Hepatocyte (in vitro differentiated cells): ENCODE measurements around the gene EIF3L. TPM values are rescaled to one million over a fixed set of nuclear protein-coding genes. Genes with fewer than 3 reads are reported as not detected.

Source experiments
- DNase-seq: peaks from one replicate; pipeline ENCODE4 v3.0.0-alpha.2; 2016; ENCODE audit warnings: low spot score
- H2AFZ ChIP-seq: fragments of 200-600 bp; sonication (generic); 2 replicates; pipeline ENCODE4 v1.6.0; 2016; ENCODE audit warnings: antibody characterized with exemption, mild to moderate bottlenecking
- H3K27ac ChIP-seq: fragments of 200-600 bp; sonication (generic); 2 replicates; pipeline ENCODE4 v1.5.1; 2016; ENCODE audit warnings: mild to moderate bottlenecking
- H3K27me3 ChIP-seq: fragments of 200-600 bp; sonication (generic); 2 replicates; pipeline ENCODE4 v1.6.1; 2016
- H3K36me3 ChIP-seq: fragments of 200-600 bp; sonication (generic); replicated peaks from 2 replicates; pipeline ENCODE4 v1.5.1; 2016; ENCODE audit warnings: low read depth; ENCODE audit not compliant: insufficient read depth
- H3K4me1 ChIP-seq: fragments of 200-600 bp; sonication (generic); 2 replicates; pipeline ENCODE4 v1.5.1; 2016; ENCODE audit warnings: mild to moderate bottlenecking, moderate library complexity; ENCODE audit not compliant: insufficient read depth
- H3K4me2 ChIP-seq: fragments of 200-600 bp; sonication (generic); 2 replicates; pipeline ENCODE4 v1.6.0; 2016
- H3K4me3 ChIP-seq: fragments of 200-600 bp; sonication (generic); 2 replicates; pipeline ENCODE4 v1.5.1; 2016; ENCODE audit warnings: mild to moderate bottlenecking
- H3K79me2 ChIP-seq: fragments of 200-600 bp; sonication (generic); 2 replicates; pipeline ENCODE4 v1.6.0; 2017; ENCODE audit warnings: mild to moderate bottlenecking
- H3K9me2 ChIP-seq: fragments of 200-600 bp; sonication (generic); replicated peaks from 2 replicates; pipeline ENCODE4 v1.6.0; 2017; ENCODE audit warnings: mild to moderate bottlenecking; ENCODE audit not compliant: insufficient read depth
- H3K9me3 ChIP-seq: fragments of 200-600 bp; sonication (generic); 2 replicates; pipeline ENCODE4 v1.5.1; 2016; ENCODE audit warnings: low read depth, mild to moderate bottlenecking
- H4K20me1 ChIP-seq: fragments of 200-600 bp; sonication (generic); 2 replicates; pipeline ENCODE4 v1.6.0; 2016; ENCODE audit warnings: mild to moderate bottlenecking; ENCODE audit not compliant: insufficient read depth, poor library complexity, severe bottlenecking
- CTCF ChIP-seq: fragments of 200-600 bp; sonication (generic); IDR thresholded peaks from 2 replicates; pipeline ENCODE4 v1.5.1; 2016; ENCODE audit warnings: antibody characterized with exemption, mild to moderate bottlenecking; ENCODE audit not compliant: poor library complexity
- EZH2 ChIP-seq: fragments of 200-600 bp; sonication (generic); IDR thresholded peaks from 2 replicates; pipeline ENCODE4 v1.6.1; 2016; ENCODE audit warnings: antibody characterized with exemption, mild to moderate bottlenecking, borderline replicate concordance
- EZH2phosphoT487 ChIP-seq: fragments of 200-600 bp; sonication (generic); IDR thresholded peaks from one replicate; pipeline ENCODE4 v1.6.1; 2018; ENCODE audit warnings: antibody characterized with exemption, mild to moderate bottlenecking, low read depth, moderate library complexity; ENCODE audit not compliant: unreplicated experiment, severe bottlenecking
- WGBS: methylation state at CpG from one replicate; pipeline ENCODE4 v1.1.6; 2016; ENCODE audit warnings: low lambda C conversion rate; ENCODE audit errors: missing lambda C conversion rate; 5-methylcytosine and 5-hydroxymethylcytosine counted together
- polyA plus RNA-seq: library from polyadenylated mRNA; unstranded; fragments of >200 nt; fragmentation: Nextera tagmentation; extraction: Ambion mirVana; gene quantifications from 2 replicates; pipeline ENCODE4 v1.2.1, GENCODE V29; 2016
- total RNA-seq: library from RNA; depleted of rRNA; stranded (reverse); fragments of >200 nt; gene quantifications from 2 replicates; pipeline ENCODE4 v1.2.3, GENCODE V29; 2014

EIF3L gene
- total and polyA plus RNA-seq, 2 experiments from 2014 or later = 172 to 365 TPM

GRCh38 chr22:37803195-37803638, 46.0 kb upstream of the EIF3L start:
- H3K27ac ChIP-seq = no peak overlapping the region

GRCh38 chr22:37803639-37804351, 45.4 kb upstream of the EIF3L start:
- Histone ChIP-seq H3K4me3 (no peak overlapping the region), H3K27ac (no peak overlapping the region), H3K79me2 (peaks cover 20% of the 10 kb centered on the region), H3K36me3 (no peaks in the 10 kb centered on the region), H3K9me3 (no peaks in the 10 kb centered on the region), H3K4me1 (peaks cover 23% of the 10 kb centered on the region), H4K20me1 (peaks cover 7% of the 10 kb centered on the region), H3K27me3 (no peaks in the 10 kb centered on the region), H3K9me2 (no peaks in the 10 kb centered on the region), H3K4me2 (peak overlapping the region; percentile 93), H2AFZ (peak overlapping the region; percentile 59)
- TF ChIP-seq EZH2 = no peak
- no peak for TF ChIP-seq EZH2phosphoT487
- no peak for TF ChIP-seq CTCF
- DNase-seq = no peak
- WGBS = 40% methylated on average over 33 of the region's 34 CpGs

More at GRCh38 chr22:37803195-37803638, 46.0 kb upstream of the EIF3L start:
- no peaks in the 10 kb centered on the region for H3K9me2 ChIP-seq
- peaks cover 20% of the 10 kb centered on the region for H3K79me2 ChIP-seq
- no peaks in the 10 kb centered on the region for H3K36me3 ChIP-seq
- H3K4me3 ChIP-seq = peak overlapping the region; percentile 81
- WGBS = 14% methylated on average over 14 of the region's 16 CpGs
- no peak for TF ChIP-seq EZH2phosphoT487
- TF ChIP-seq EZH2 = no peak
- TF ChIP-seq CTCF = no peak
- no peak for DNase-seq
- H3K4me2 ChIP-seq = peak overlapping the region; percentile 93
- peaks cover 19% of the 10 kb centered on the region for H3K4me1 ChIP-seq
- H3K9me3 ChIP-seq = no peaks in the 10 kb centered on the region
- peaks cover 7% of the 10 kb centered on the region for H4K20me1 ChIP-seq
- no peaks in the 10 kb centered on the region for H3K27me3 ChIP-seq
- peak overlapping the region; percentile 74 for H2AFZ ChIP-seq

- Histone ChIP-seq H3K9me3 (no peaks in the 10 kb centered on the region), H3K4me1 (peaks cover 29% of the 10 kb centered on the region), H3K79me2 (peaks cover 26% of the 10 kb centered on the region), H3K4me3 (peak overlapping the region; percentile 69), H2AFZ (peak overlapping the region; percentile 59), H3K27me3 (no peaks in the 10 kb centered on the region), H3K9me2 (no peaks in the 10 kb centered on the region), H3K27ac (peak overlapping the region; percentile 88), H4K20me1 (peaks cover 7% of the 10 kb centered on the region), H3K36me3 (no peaks in the 10 kb centered on the region), H3K4me2 (peak overlapping the region; percentile 93)
- TF ChIP-seq EZH2 = no peak
- no peak for TF ChIP-seq CTCF
- no peak for TF ChIP-seq EZH2phosphoT487
- peak; percentile 36 for DNase-seq
- 10% methylated on average over 13 of the region's 29 CpGs for WGBS
Observed at GRCh38 chr22:37804352-37804880, 44.8 kb upstream of the EIF3L start.
